ENCODE measurements around the gene MAP3K8. TPM values are rescaled to one million over a fixed set of nuclear protein-coding genes. Genes with fewer than 3 reads are reported as not detected.

Gene MAP3K8
- 21.7 and 52.3 TPM in 2 replicates for total RNA-seq (2011; cell fraction: chromatin; rRNA removed; ENCODE audit: low replicate concordance)
- total RNA-seq (2011; cell fraction: nucleolus; rRNA removed) = 13.8 and 18.8 TPM in 2 replicates
- 19.1 and 23.8 TPM in 2 replicates for total RNA-seq (2011; cell fraction: nucleoplasm; rRNA removed)
- total RNA-seq (2014; rRNA removed) = 6.9 and 10.0 TPM in 2 replicates
- 13.5 and 13.6 TPM in 2 replicates for total RNA-seq (2014; rRNA removed; fragmentation: Illumina TruSeq; extraction: Trizol)
- 8.4 and 9.8 TPM in 2 replicates for total RNA-seq (2015; rRNA removed; fragmentation: Illumina TruSeq; extraction: Trizol)
- 14.1 and 15.7 TPM in 2 replicates for total RNA-seq (2021)
- polyA plus RNA-seq (2011; rRNA removed) = 23.6 and 26.3 TPM in 2 replicates
- polyA plus RNA-seq (2011; cell fraction: cytosol; rRNA removed) = 6.3 and 13.7 TPM in 2 replicates
- polyA plus RNA-seq (2011; cell fraction: nucleus; rRNA removed) = 15.7 and 29.1 TPM in 2 replicates
- 11.4 and 15.1 TPM in 2 replicates for polyA plus RNA-seq (2012)
- 11.5 and 12.0 TPM in 2 replicates for polyA plus RNA-seq (2014; fragmentation: Illumina TruSeq; extraction: Trizol)
- 10 to 100 TPM; 14.0 to 16.4 TPM for polyA plus RNA-seq (2014; fragmentation: Nextera tagmentation; extraction: Ambion mirVana)
- 12.9 and 14.7 TPM in 2 replicates for polyA plus RNA-seq (2014; rRNA removed)
- polyA minus RNA-seq (2011; rRNA and poly(A)+ RNA removed) = 14.3 and 25.8 TPM in 2 replicates
- 2.7 and 7.8 TPM in 2 replicates for polyA minus RNA-seq (2011; cell fraction: cytosol; rRNA and poly(A)+ RNA removed)
- 7.5 and 22.9 TPM in 2 replicates for polyA minus RNA-seq (2011; cell fraction: nucleus; rRNA and poly(A)+ RNA removed)
- Bru-seq, nascent RNA = percentile 80 among the genes with signal in this experiment
- percentile 74 among the genes with signal in this experiment for BruChase-seq, experiment 1, labeled RNA remaining after a 2-hour chase
- percentile 74 among the genes with signal in this experiment for BruChase-seq, experiment 2, labeled RNA remaining after a 6-hour chase
- long read RNA-seq, experiment 1, partial matches to known transcripts = 7 of 25 reads
- long read RNA-seq, experiment 1, other reads (novel, unspliced or antisense) = 14 of 25 reads
- long read RNA-seq, experiment 2, partial matches to known transcripts = 4 of 17 reads
- long read RNA-seq, experiment 2, other reads (novel, unspliced or antisense) = 9 of 17 reads
- long read RNA-seq, experiment 3, partial matches to known transcripts = 6 of 10 reads
- long read RNA-seq, experiment 3, other reads (novel, unspliced or antisense) = 3 of 10 reads

- in situ Hi-C loops (cut with MboI) = no loop called here
- ChIA-PET POLR2A (interaction anchor here (0.7 to 6.0 kb wide), 6 partner anchors 9 to 150 kb away, joined by 3 to 38 read pairs (median 4); no protein-coding TSS in a partner anchor), CTCF (ENCODE audit: low intra/inter-chr PET ratio) (no interaction called here)
- intact Hi-C loops (cut with micrococcal nuclease) = no loop called here
- Histone ChIP-seq H3K9me1 (ENCODE audit: control insufficient read depth, insufficient read depth, low read length) (no peaks in the 10 kb centered on the region), H4K20me1 (replicated peaks; ENCODE audit: control insufficient read depth, insufficient read depth, low read length) (no peaks in the 10 kb centered on the region; the same call in 1 of the 2 replicates), H3K27me3 (ENCODE audit: control insufficient read depth in 2 of 2, insufficient read depth in 2 of 2, low read length in 2 of 2) (no peaks in the 10 kb centered on the region), H3K4me1 (replicated peaks in 1 of 2; ENCODE audit: control insufficient read depth in 2 of 2, insufficient read depth in 2 of 2, low read length in 2 of 2) (peaks cover 37 to 41% of the 10 kb centered on the region in 2 experiments), H3K4me2 (ENCODE audit: insufficient read depth, low read length) (peak within 1 kb of the TSS; percentile 97), H3K79me2 (ENCODE audit: control insufficient read depth, insufficient read depth, low read length) (peaks cover 47% of the 10 kb centered on the region), H3K9ac (ENCODE audit: insufficient read depth in 1 of 2, low read depth in 2 of 2, low read length in 2 of 2) (peak within 1 kb of the TSS; percentile 88 to 95), H3K27ac (ENCODE audit: extremely low read depth, low read depth, low read length) (peak within 1 kb of the TSS; percentile 95), H3K36me3 (ENCODE audit: control insufficient read depth, insufficient read depth, low read length) (peaks cover 17% of the 10 kb centered on the region), H3K4me3 (peak within 1 kb of the TSS; percentile 75), H2AFZ (ENCODE audit: low read depth, low read length) (peak within 1 kb of the TSS; percentile 71), H3K9me3 (replicated peaks; ENCODE audit: control insufficient read depth, insufficient read depth, low read depth, low read length) (no peaks in the 10 kb centered on the region)
- DNase-seq (ENCODE audit: extremely low read depth in 1 of 4, low spot score in 3 of 4) (peak; percentile 68 to 87 (median 75)), FAIRE-seq (no peak), ATAC-seq (peak; percentile 76)
- BruUV-seq (replicated peaks) = no TSS peak
- WGBS (ENCODE audit: insufficient coverage, low coverage, missing lambda C conversion rate) = 0% methylated on average over 18 of the region's 56 CpGs
- TF ChIP-seq CXXC5 (CRISPR knock-in tag; IDR thresholded peaks at IDR 0.05) = peak; percentile 73
- TF ChIP-seq KDM1A (IDR thresholded peaks at IDR 0.05) = peak in 1 of 2 experiments; percentile 6; a peak in 2 of 4 replicates
- TF ChIP-seq SPI1 (IDR thresholded peaks at IDR 0.05; ENCODE audit: borderline replicate concordance, low read depth, low read length) = peak; percentile 91
- TF ChIP-seq CCNT2 (IDR thresholded peaks at IDR 0.05; ENCODE audit: borderline replicate concordance, extremely low read depth, insufficient read length, low read depth, low read length) = peak; percentile 84
- TF ChIP-seq THAP12 (CRISPR knock-in tag; IDR thresholded peaks at IDR 0.05) = peak; percentile 71; the same call in 1 of the 2 replicates
- no peak for TF ChIP-seq ZFPM2 (CRISPR knock-in tag; IDR thresholded peaks at IDR 0.05)
- no peak for TF ChIP-seq ZNF592 (IDR thresholded peaks at IDR 0.05)
- TF ChIP-seq ZNF316 (IDR thresholded peaks at IDR 0.05) = no peak
These were observed at the start of gene MAP3K8 for GRCh38 chr10:30433730-30434272. TSS of gene MAP3K8 (plus strand) at chr10:30434184. CDS start at chr10:30438939, 4,755 bp downstream.
